GM18505 (cell line): Measurements from ENCODE around the gene GHRL.
A peak's percentile ranks its signal among the peaks of the same experiment; 100 is the strongest.

Experiments
- ATAC-seq: cut with Tn5 transposase; IDR thresholded peaks from one replicate; pipeline ENCODE4 v1.9.1; 2021; ENCODE audit not compliant: unreplicated experiment
- POLR2A ChIP-seq: IDR thresholded peaks from 4 replicates; pipeline ENCODE4 v1.6.1; 2011; ENCODE audit warnings: borderline replicate concordance; ENCODE audit not compliant: insufficient read depth, insufficient read length; ENCODE audit errors: extremely low read depth

The GHRL gene

GRCh38 chr3:10292505-10293419 is at the start of gene GHRL:
Gene GHRL, minus strand, starts transcription at chr3:10292947. Its CDS starts 2,767 bp downstream, at chr3:10290180.
- peak; percentile 56 for TF ChIP-seq POLR2A

GRCh38 chr3:10341901-10342398 is 49.2 kb upstream of the GHRL start:
- no peak for TF ChIP-seq POLR2A
- ATAC-seq, result no peak

More at GRCh38 chr3:10292505-10293419, at the start of gene GHRL:
- ATAC-seq, result peak; percentile 73

GRCh38 chr3:10340476-10340875 is 47.7 kb upstream of the GHRL start:
- no peak for TF ChIP-seq POLR2A
- no peak for ATAC-seq

- ATAC-seq, result no peak
- no peak for TF ChIP-seq POLR2A
Measured at GRCh38 chr3:10340046-10340445, 47.3 kb upstream of the GHRL start.

- TF ChIP-seq POLR2A, result no peak
- ATAC-seq, result no peak
Measured at GRCh38 chr3:10339376-10339955, 46.7 kb upstream of the GHRL start.

- no peak for TF ChIP-seq POLR2A
- no peak for ATAC-seq
Measured at GRCh38 chr3:10338591-10339353, 46.0 kb upstream of the GHRL start.

- ATAC-seq, result no peak
- TF ChIP-seq POLR2A, result no peak
Measured at GRCh38 chr3:10338164-10338470, 45.4 kb upstream of the GHRL start.

- TF ChIP-seq POLR2A, result no peak
- no peak for ATAC-seq
Measured at GRCh38 chr3:10337323-10338163, 44.8 kb upstream of the GHRL start.

GRCh38 chr3:10336761-10337160 is 44.0 kb upstream of the GHRL start:
- no peak for ATAC-seq
- TF ChIP-seq POLR2A, result no peak

- ATAC-seq, result no peak
Measured at GRCh38 chr3:10335871-10336622, 43.3 kb upstream of the GHRL start.

GRCh38 chr3:10335190-10335738 is 42.5 kb upstream of the GHRL start:
- TF ChIP-seq POLR2A, result no peak
- ATAC-seq, result no peak

More at GRCh38 chr3:10335871-10336622, 43.3 kb upstream of the GHRL start:
- TF ChIP-seq POLR2A, result no peak

GRCh38 chr3:10334459-10334858 is 41.7 kb upstream of the GHRL start:
- ATAC-seq, result no peak
- TF ChIP-seq POLR2A, result no peak

GRCh38 chr3:10334042-10334441 is 41.3 kb upstream of the GHRL start:
- TF ChIP-seq POLR2A, result no peak
- no peak for ATAC-seq

GRCh38 chr3:10333349-10333650 is 40.6 kb upstream of the GHRL start:
- ATAC-seq, result no peak
- TF ChIP-seq POLR2A, result no peak
